ENCODE measurements around the gene VSTM2B.

The VSTM2B gene

DNA sequence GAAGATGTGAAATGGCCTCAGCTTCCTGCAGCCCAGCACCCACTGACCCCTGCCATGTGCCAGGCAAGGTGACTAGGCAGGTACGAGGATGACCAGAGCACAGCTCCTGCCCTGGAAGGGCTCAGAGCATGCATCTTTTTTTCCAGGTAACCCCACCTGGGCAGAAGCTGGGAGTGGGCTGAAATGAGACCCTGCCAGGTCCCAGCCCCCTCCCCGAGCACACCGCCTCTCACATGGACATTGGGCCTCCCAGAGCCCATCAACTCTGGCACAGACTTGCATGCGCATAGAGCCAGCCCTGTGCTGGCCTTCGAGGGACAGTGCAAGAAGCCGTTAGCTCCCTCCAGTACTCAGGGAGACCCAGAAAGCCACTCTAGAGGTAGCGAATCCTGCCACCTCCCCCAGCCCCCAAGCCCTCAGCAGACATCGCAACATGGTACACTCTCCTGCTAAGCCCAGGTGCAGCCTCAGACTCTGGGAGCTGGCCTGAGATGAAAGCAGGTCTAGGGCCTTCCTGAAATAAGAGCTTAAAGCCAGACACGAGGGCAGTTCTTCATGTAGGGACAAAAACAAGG is 8.9 kb upstream of the VSTM2B start:
- DNase-seq, result no peak

DNA sequence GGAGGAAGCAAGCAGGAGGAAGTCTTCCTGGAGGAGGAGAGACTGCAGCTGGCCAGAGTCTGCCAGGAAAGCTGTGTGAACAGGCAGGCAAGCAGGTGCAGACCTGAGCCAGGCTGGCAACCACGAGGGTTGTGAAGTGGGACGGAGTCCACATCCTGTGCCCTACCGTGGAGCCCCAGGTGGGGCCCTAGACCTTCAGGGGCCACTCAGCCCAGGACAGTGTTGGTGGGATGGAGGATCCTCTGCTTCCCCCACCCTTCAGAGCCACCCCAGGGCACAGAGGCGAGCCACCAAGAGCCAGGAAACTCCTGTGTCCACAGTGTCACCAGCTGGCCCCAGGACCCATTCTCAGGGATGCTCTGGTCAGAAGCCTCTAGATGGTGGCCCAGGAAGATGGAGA is 8.4 kb upstream of the VSTM2B start:
- DNase-seq, result no peak

DNA sequence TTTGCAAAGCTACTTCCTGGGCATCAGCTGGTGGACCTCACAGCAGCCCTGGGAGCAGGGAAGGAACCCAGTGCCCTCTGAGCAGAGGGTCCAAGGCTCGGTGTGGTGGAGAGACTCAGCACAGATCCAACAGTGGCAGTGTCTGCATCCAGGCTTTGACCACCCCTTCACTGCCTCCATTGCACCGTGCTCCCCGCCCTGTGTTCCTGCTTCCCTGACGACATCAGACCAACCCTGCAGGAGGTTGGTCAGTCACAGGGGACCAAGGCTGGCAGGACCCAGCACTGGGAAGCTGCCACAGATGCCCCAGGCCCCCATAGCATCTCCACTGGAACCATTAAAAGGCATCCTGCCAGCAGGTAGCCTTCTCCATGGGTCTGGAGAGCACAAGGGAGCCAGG is 7.8 kb upstream of the VSTM2B start:
- no peak for DNase-seq

DNA sequence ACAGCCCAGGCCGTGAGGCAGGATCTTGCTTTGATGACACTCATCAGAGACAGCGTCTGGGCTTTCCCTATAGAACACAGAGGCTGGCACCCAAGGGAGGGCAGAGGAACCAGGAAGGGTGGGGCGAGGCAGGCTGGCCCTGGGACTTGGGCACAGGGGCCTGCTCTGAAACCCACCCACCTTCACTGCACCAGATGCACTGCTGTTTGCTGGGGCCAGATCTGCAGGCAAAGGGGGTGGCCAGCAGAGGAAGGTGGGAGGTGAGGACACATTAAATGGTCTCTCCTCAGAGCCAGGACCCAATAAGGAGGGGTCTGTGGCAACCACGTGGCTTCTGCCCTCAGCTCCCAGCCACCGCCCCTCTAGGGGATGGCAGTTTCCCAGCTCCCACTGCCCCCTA is 6.6 kb upstream of the VSTM2B start:
- no peak for DNase-seq

DNA sequence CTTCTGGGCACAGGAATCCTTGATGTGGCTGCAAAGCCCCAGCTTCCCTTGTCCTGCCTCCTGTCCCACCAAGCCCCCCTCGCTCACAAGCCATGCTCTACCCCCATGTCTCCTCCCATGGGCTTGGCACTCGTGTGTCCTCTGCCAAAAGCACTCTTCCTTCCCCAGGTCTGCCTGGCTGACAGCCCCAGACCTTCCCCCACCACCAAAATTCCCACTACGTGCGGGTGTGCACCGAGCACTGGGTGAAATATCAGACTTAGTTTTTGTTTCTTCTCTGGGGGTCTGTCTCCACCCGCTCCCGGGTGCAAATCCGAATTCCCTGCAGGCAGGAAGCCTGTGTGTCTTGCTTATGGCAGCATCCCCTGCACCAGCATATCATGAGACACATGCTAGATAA is 5.9 kb upstream of the VSTM2B start:
- DNase-seq, result no peak

DNA sequence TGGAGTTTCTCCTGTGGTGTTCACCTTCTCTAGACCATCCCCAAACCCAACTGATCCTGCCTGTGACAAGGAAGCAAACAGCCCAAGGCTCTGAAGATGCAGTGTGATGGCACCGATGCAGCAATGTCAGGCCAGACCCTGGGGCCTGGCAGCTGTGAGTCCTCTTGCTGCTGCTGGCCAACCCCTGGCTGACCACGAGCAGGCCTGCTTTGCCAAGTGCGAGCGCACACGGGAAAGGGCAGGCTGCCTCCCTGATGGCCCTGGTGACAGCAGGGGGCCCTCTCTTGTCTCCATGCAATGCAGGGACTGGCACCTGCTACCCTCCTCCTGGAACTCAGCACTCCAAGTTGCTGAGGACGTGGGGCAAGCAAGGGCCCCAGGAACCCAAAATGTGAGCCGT is 5.4 kb upstream of the VSTM2B start:
- DNase-seq, result no peak

DNA sequence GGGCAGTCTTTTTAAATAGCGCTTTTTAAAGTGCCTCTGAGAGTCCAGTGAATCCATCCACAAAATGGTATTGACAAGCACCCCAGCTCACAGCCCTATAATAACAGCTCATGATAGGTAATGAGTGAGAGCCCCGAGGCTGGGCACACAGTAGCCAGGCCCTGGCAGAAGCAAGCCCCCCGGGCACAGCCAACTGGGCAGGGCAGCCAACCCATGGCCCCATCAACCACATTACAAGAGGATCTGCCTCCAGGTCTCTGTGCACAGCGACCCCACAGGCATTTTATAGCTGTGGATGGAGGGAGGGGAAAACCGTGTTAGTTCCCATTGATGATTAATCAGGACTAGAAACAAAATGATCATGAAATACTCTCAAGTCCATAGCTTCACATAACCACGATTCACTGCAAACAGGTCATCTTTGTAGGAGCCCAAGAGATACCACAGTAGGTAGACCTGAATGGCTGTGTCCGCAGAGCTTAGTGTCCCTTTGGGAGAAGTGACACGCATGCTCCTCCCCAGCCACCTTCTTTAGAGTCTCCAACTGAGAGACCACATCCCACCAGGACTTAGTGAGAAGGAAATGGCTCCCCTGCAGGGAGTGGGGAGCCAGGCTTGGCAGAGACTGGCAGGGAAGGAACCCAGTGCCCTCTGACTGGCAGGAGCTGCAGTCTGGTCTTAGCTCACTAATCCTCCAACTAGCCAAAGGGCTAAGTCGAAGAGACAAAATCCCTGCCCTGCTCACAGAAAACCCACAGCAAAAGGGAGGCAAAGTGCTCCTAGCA is 4.3 kb upstream of the VSTM2B start:
- DNase-seq, result no peak

DNA sequence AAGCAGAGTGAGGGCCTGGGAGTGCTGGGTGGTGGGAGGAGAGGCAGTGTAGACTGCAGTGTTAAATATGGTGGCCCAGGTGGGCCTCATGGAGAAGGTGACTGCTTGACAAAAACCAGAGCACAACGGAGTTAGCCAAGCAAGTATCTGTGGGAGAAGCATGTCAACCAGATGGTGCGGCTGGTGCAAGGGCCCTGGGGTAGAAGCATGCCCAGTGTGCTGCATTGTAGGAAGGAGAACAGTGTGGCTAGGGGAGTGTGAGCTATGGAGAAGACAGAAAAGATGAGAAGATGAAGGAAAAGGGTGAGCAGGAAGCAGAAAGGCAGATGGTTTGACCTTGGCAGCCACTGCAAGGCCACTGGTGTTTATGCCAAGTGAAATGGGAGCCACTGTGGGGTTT is 2.2 kb upstream of the VSTM2B start:
- no peak for DNase-seq

DNA sequence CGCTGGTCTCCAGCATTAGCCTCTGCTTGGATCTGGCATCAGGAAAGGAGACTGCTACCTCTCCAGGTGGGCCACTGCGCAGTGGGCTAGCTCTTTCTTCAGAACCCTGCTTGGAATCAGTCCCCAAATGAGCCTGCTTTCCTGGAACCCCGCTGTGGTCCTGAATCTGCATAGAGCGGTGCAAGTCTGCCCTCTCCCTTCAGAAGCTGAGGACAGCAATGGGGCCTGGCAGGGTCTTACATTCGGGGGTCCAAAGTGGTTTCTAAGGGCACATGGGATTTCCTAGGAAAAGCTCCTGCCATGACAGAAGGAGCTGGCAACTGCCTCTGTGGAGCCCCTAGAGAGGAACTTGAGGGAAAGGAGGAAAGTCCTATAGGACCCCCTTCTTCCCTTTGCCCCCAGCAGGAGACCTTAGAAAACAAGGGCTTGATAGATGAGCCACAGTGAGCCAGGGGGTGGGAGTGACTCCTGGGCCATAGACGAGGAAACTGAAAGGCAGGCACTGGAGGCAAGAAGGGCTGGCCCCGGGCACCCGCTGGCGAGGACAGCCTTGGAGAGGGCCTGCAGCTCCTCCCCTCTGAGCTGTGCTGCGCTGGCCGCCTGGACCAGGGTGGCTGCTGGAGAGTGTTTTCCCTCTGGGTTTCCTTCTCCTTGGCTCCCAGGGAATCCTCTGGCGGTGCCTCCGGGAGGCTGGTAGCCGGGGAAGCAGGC is 1.4 kb upstream of the VSTM2B start:
- no peak for DNase-seq

DNA sequence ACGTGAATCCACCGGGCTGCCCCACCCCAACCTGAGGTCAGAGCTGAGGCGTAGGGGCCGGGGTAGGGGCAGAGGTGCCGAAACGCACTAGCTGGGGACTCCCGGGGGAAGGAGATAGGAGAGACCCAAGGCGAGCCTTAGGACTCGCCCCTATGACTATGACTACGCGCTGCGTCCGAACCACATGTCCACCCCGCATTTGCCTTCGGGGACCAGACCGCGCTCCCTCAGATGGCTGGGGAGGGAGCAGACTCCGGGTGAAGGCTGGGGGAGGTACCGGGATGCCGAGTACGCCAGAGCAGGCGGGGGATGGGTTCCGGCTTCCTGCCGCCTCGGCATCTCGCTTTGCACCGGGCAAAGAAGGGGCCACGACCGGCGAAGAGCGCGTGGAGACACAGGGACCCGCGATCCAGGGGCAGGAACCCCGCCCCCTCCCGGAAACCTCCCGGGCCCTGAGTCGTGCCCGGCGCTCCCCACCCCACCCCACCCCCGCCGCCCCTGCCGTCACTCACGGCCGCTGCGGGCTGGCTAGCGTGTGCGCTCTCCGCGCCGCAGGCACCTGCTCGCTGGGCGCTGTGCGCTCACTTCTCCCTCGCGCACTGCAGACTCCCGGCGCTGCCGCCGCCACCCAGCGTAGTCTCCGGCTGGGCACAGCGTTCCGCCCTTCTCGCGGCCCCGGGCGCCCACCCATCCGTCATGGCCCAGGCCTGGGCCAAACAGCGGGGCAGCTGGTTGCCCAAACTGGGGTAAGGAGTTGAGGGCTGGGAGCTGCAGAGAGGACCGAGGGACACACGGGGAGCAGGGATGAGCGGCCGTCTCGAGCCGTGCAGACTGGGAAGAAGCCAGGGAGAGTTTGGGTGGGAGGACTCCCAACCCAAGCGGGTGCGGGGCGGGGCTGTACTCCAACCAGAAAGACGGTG is 622 bp upstream of the VSTM2B start:
- DNase-seq, result peak; percentile 10

DNA sequence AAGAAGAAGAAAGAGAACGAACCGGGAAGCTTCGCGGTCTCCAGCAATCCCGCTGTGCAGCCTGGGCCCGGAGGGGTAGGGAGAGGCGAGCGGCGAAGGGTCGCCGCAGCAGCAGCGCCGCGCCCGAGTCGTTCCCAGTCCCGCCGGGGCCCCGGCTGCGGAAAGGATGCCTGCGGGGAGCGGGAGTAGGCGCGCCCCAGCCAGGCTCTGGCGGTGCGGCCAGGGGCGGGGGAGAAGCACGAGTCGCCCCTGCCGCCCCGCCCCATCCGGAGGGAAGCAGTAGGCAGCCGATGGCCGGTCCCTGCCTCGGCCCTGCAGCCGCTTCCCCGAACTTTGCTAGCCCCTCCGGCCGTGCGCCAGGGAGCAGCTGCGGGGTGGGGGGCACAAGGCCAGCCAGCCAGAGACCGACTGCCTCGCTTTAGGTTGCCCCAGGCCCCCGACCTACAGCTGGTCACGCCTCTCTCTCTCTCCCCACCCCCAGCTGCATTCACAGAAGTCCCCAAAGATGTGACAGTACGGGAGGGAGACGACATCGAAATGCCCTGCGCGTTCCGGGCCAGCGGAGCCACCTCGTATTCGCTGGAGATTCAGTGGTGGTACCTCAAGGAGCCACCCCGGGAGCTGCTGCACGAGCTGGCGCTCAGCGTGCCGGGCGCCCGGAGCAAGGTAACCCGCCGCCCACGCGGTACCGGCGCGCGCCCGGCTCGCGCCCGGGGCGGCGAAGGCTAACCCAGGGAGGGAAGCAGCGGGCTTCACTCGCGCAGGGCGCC is 1.1 kb downstream of the VSTM2B start:
- DNase-seq, result peak; percentile 12

DNA sequence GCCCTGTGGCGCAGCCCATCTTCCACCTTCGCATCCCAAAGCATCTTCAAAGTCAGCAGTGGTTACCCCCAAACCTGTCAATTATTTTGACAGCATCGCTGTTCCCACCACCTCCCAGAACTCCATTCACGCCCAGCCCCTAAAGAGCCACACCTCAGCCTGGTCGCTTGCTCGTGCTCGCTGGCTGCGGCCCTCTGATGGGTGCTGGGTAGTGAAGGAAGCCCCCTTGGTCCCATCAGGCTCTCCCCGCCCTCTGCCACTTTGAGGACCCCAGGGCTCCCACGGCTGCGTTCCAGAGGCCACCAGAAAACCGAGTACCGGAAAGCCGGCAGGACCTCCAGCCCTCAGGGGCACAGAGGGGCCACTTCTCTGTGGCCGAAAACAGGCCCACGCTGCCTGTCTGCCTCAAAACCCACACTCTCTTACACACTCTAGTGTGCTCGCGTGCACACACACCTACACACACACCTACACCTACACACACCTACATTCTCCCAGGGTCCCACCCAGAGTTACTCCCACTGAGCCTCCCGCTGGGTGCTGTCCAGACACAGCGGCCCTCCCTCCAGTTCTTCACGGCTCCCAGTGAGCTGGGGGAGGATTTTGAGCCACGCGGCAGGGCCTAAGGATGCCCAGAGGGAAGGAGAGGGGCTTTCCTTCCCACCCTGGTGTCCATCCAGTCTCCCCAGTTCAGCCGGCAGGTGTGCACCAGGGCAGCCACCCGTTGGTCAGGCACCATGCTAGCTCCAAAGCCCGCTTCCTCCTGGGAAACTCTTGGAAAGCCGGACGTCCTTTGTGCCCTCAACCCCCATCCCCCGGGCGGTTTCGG is 1.9 kb downstream of the VSTM2B start:
- no peak for DNase-seq

DNA sequence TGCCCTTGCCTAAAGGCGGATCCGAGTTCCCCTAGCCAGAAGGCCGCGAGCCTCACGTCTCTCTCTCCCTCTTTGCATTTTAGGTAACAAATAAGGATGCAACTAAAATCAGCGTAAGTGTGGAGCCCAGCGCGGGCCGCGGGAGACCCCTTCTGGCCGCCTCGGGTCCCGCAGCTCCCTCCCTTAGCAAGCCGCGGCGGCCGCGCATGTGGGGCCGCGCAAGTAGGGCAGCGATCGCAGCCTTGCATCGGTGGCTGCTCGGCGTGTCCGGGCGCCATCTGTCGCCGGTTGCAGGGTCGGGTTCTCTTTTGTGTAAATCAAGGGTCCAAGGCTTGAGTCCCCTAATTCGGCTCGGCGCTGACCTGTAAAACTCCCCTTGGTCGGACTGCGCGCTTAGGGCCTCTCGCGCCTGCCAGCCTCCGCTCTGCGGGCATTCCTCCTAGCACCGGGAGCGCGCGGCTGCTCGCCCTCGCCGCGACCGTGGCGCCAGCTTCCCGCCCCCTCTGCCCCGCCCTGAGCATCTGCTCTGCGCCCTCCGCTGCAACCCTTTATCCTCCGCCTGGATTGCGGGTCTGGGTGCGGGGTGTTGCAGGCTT is 2.7 kb downstream of the VSTM2B start:
- DNase-seq, result peak; percentile 42

DNA sequence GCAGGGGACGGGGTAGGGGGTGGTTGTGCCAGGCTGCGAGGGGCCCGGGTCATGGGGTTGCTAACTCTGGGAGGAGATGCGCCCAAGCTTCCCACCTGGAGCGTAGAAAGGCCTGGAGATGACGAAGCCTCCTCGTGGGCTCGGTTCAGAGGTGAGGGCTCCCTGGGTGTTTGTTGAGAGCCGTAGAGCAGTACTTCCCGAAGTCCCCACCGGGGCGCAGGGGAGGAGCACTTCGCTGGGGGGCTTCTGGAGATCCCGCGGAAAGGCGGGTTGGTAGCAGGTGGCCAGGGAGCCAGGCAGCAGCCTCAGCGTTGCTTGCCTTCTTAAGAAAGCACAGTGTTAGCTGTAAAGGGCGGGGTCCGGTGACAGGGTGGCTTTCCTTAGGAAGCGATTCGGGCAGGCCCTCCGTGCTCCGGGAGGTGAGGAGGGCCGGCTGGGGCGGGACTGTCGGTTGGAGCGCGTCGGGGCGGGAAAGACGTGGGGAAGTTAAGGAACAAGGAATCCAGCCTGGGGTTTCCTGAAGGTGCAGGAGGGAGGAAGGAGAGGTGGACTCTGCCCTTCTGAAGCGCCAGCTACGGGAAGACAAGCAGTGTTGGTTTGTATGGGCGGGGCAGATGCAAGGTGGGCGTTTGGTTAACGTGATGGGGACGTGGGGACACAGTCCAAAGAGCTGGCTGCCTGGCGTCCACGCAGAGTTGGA is 3.3 kb downstream of the VSTM2B start:
- no peak for DNase-seq

DNA sequence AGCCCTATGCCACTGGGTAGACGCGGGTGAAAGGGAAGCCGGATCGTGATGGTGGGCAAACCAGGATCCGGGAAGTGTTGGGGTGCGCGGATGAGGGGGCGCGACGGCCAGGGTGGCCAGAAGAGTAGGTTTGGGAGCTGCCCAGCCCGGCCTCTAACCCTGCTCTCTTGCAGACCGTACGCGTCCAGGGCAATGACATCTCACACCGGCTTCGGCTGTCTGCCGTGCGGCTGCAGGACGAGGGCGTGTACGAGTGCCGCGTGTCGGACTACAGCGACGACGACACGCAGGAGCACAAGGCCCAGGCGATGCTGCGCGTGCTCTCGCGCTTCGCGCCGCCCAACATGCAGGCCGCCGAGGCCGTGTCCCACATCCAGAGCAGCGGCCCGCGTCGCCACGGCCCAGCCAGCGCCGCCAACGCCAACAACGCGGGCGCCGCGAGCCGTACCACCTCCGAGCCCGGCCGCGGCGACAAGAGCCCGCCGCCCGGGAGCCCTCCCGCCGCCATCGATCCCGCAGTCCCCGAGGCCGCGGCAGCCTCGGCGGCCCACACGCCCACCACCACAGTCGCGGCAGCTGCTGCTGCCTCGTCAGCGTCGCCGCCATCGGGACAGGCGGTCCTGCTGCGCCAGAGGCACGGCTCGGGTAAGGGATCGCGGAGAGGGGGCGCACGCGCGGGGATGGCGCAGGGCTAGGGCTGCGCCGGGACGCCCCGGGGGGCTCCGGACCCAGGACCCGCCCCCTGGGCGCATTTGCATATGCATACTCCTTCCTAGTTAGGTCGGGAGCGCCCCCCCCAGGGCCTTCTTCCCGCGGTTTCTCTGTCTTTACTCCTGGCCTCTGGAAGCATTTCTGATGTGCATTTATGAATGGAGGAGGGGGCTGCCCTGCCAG is 4.1 kb downstream of the VSTM2B start:
- no peak for DNase-seq

DNA sequence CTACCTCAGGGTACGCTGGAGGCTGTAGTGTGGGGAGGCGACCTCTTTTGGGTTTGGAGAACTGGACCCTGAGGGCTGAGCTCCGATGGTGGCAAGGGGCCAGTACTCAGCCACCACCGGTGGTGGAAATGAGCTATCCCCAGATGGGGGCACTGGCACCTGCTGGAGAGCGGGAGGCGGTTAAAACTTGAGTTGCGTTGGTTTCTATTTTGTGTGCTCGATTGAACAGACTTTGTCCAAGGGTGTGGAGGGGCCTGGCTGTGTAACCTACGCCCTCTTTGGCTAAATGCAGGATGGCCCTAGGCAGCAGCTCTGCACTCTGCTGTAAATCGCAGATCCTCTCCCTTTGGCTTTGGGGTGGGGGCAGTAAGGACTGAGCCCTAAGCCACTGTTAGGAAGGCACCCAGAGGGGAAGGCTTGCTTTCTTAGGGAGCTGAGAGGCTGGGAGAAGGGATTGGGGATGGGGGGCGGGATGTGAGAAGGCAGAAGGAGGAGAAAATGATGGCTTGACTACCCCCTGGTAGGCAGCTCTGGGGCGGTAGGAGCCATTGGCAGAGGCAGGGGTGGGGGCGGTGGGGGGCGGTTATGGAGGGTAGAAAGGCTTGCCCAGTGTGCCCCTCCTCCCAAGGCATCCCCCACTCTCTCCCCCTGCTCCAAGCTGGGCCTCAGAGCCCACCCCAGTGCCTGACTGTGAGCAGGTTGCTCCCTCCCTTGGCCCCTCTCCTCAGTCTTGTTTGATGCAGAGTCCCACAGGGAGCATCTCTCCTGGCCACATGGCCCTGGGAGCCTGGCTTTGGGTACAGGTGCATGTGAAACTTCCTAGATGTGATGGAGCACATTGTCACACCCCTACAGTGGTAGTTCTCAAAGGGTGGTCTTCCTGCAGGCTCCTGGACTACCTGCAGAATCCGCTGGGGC is 5.0 kb downstream of the VSTM2B start:
- no peak for DNase-seq

DNA sequence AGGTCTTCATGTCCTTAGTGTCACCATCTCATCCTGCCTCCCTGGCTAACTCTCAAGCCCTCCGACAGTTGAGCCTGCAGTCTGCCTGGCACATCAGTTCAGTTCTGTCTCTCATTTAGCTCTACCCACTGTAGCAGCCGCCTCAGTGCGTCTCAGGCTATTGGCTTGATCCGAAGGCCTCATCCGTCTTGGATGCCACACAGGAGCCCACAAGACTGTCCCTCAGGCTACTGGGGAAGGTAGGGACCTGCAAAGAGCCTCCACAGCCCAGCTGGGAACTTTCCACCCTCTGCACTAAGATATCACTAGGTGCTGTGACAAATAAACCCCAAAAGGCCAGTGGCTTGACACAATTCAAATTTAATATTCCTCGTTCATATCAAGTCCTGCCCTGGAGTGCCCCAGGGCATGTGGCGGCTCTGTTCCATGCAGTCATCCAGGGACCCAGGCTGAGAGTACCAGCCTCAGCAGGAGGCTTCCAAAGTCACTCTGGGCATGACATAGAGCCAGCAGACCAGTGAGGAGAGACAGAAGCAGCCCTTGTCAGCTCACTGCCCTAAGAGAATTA is 5.7 kb downstream of the VSTM2B start:
- DNase-seq, result no peak

DNA sequence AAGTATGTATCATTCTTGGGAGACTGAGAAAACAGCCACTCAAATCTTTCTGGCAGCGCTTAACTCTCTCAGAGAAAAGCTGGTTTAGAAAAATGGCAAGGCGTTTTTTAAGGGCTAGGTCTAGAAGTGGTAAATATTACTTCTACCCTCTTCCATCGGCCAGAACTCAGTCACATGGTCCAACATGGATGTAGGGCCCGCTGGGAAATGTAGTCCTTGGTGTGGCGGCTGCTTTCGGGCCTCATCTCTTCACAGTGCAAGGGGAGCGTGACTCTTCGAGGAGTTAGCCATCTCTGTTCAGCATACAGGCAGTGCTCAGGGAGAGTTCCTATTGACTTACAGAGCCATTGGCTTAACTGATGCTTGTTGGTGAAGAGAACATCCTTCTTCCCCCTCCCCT is 6.3 kb downstream of the VSTM2B start:
- no peak for DNase-seq
